Neural progenitor cell (in vitro differentiated cells): ENCODE measurements around the gene SPATA31D4. TPM values are rescaled to one million over a fixed set of nuclear protein-coding genes. Genes with fewer than 3 reads are reported as not detected.

Experiments used
- DNase-seq: peaks from one replicate; pipeline ENCODE4 v3.0.0-alpha.2; 2016; ENCODE audit warnings: low spot score
- H2AFZ ChIP-seq: fragments of 200-600 bp; sonication (generic); replicated peaks from 2 replicates; pipeline ENCODE4 v1.6.1; 2016; ENCODE audit warnings: antibody characterized with exemption
- H3F3A ChIP-seq: fragments of 200-600 bp; sonication (generic); 2 replicates; pipeline ENCODE4 v1.6.1; 2016; ENCODE audit warnings: antibody characterized with exemption, low read depth
- H3K27ac ChIP-seq: fragments of 200-600 bp; sonication (generic); 2 replicates; pipeline ENCODE4 v1.5.1; 2016; ENCODE audit warnings: mild to moderate bottlenecking
- H3K27me3 ChIP-seq: fragments of 200-600 bp; sonication (generic); 2 replicates; pipeline ENCODE4 v1.6.1; 2016; ENCODE audit warnings: mild to moderate bottlenecking, moderate library complexity
- H3K36me3 ChIP-seq: fragments of 200-600 bp; sonication (generic); 2 replicates; pipeline ENCODE4 v1.5.1; 2016
- H3K4me1 ChIP-seq: fragments of 200-600 bp; sonication (generic); 2 replicates; pipeline ENCODE4 v1.6.1; 2016; ENCODE audit warnings: mixed run types
- H3K4me2 ChIP-seq: fragments of 200-600 bp; sonication (generic); 2 replicates; pipeline ENCODE4 v1.6.1; 2016
- H3K4me3 ChIP-seq: fragments of 200-600 bp; sonication (generic); 2 replicates; pipeline ENCODE4 v1.5.1; 2016
- H3K79me2 ChIP-seq: fragments of 200-600 bp; sonication (generic); 2 replicates; pipeline ENCODE4 v1.6.1; 2016; ENCODE audit warnings: low read depth
- H3K9ac ChIP-seq: fragments of 200-600 bp; sonication (generic); 2 replicates; pipeline ENCODE4 v1.6.1; 2016
- H3K9me3 ChIP-seq: fragments of 200-600 bp; sonication (generic); 2 replicates; pipeline ENCODE4 v1.5.1; 2016; ENCODE audit warnings: low read depth
- H4K20me1 ChIP-seq: fragments of 200-600 bp; sonication (generic); 2 replicates; pipeline ENCODE4 v1.6.1; 2016; ENCODE audit warnings: low read depth
- H3K27ac Mint-ChIP-seq: 3 replicates; pipeline ENCODE4 v1.8.0; 2021; ENCODE audit warnings: mixed read lengths
- H3K27me3 Mint-ChIP-seq: 2 replicates; pipeline ENCODE4 v1.8.0; 2022; ENCODE audit warnings: low read depth, mild to moderate bottlenecking, inconsistent platforms, moderate library complexity, mixed read lengths; ENCODE audit not compliant: insufficient read depth
- H3K36me3 Mint-ChIP-seq: 3 replicates; pipeline ENCODE4 v1.8.0; 2021; ENCODE audit warnings: mixed read lengths
- H3K4me1 Mint-ChIP-seq: 3 replicates; pipeline ENCODE4 v1.8.0; 2021; ENCODE audit warnings: mixed read lengths
- H3K4me3 Mint-ChIP-seq: 3 replicates; pipeline ENCODE4 v1.8.0; 2021; ENCODE audit warnings: mild to moderate bottlenecking, moderate library complexity, mixed read lengths
- H3K9me3 Mint-ChIP-seq: 3 replicates; pipeline ENCODE4 v1.8.0; 2020; ENCODE audit warnings: mixed read lengths
- CTCF ChIP-seq: fragments of 200-600 bp; sonication (generic); IDR thresholded peaks from 2 replicates; pipeline ENCODE4 v1.5.1; 2017; ENCODE audit warnings: antibody characterized with exemption, mild to moderate bottlenecking
- EZH2 ChIP-seq: fragments of 200-600 bp; sonication (generic); IDR thresholded peaks from 2 replicates; pipeline ENCODE4 v1.6.1; 2017; ENCODE audit warnings: antibody characterized with exemption, mild to moderate bottlenecking, moderate library complexity
- EZH2phosphoT487 ChIP-seq: fragments of 200-600 bp; sonication (generic); IDR thresholded peaks from 2 replicates; pipeline ENCODE4 v1.6.1; 2017; ENCODE audit warnings: antibody characterized with exemption
- total RNA-seq: library from RNA; depleted of rRNA; stranded (reverse); fragments of >200 nt; gene quantifications from 2 replicates; pipeline ENCODE4 v1.2.3, GENCODE V29; 2015; ENCODE audit warnings: low replicate concordance

SPATA31D4 gene
- total RNA-seq, 1 donor from 2014 or later, result not detected

- no peak overlapping the region for H3K9ac ChIP-seq
- H3K4me1 Mint-ChIP-seq, result no peaks in the 10 kb centered on the region
These were observed 41.6 kb upstream of the SPATA31D4 start for GRCh38 chr9:81886665-81887064.

GRCh38 chr9:81890104-81890503 is 38.1 kb upstream of the SPATA31D4 start:
- TF ChIP-seq EZH2phosphoT487, result no peak
- TF ChIP-seq CTCF, result no peak
- no peak for TF ChIP-seq EZH2
- Histone ChIP-seq H3K27me3 (no peaks in the 10 kb centered on the region), H3K36me3 (no peaks in the 10 kb centered on the region), H3K9ac (no peak overlapping the region), H3K4me3 (no peak overlapping the region), H4K20me1 (no peaks in the 10 kb centered on the region), H3K79me2 (no peaks in the 10 kb centered on the region), H3K27ac (no peak overlapping the region), H3K4me1 (no peaks in the 10 kb centered on the region), H3K9me3 (no peaks in the 10 kb centered on the region), H2AFZ (no peak overlapping the region), H3F3A (no peaks in the 10 kb centered on the region), H3K4me2 (no peak overlapping the region)
- Mint-ChIP-seq H3K9me3 (peaks cover 2% of the 10 kb centered on the region), H3K27ac (no peak overlapping the region), H3K27me3 (peaks cover 5% of the 10 kb centered on the region), H3K36me3 (no peaks in the 10 kb centered on the region), H3K4me3 (no peak overlapping the region), H3K4me1 (no peaks in the 10 kb centered on the region)
- DNase-seq, result no peak

More at GRCh38 chr9:81886665-81887064, 41.6 kb upstream of the SPATA31D4 start:
- TF ChIP-seq EZH2 (no peak), EZH2phosphoT487 (no peak), CTCF (no peak)
- H3K4me1 ChIP-seq, result no peaks in the 10 kb centered on the region
- no peak for DNase-seq
- H3F3A ChIP-seq, result no peaks in the 10 kb centered on the region
- H3K9me3 ChIP-seq, result no peaks in the 10 kb centered on the region
- H3K4me2 ChIP-seq, result no peak overlapping the region
- H3K36me3 Mint-ChIP-seq, result no peaks in the 10 kb centered on the region
- H3K27ac ChIP-seq, result no peak overlapping the region
- H3K4me3 ChIP-seq, result no peak overlapping the region
- H4K20me1 ChIP-seq, result no peaks in the 10 kb centered on the region
- H2AFZ ChIP-seq, result no peak overlapping the region
- no peak overlapping the region for H3K27ac Mint-ChIP-seq
- no peaks in the 10 kb centered on the region for H3K27me3 ChIP-seq
- no peaks in the 10 kb centered on the region for H3K79me2 ChIP-seq
- no peaks in the 10 kb centered on the region for H3K36me3 ChIP-seq
- H3K27me3 Mint-ChIP-seq, result peaks cover 5% of the 10 kb centered on the region
- peaks cover 2% of the 10 kb centered on the region for H3K9me3 Mint-ChIP-seq
- H3K4me3 Mint-ChIP-seq, result no peak overlapping the region

GRCh38 chr9:81892440-81892839 is 35.8 kb upstream of the SPATA31D4 start:
- Histone ChIP-seq H3K27me3 (no peaks in the 10 kb centered on the region), H3K9me3 (no peaks in the 10 kb centered on the region), H3K79me2 (no peaks in the 10 kb centered on the region), H3K9ac (no peak overlapping the region), H3F3A (no peaks in the 10 kb centered on the region), H3K4me1 (no peaks in the 10 kb centered on the region), H3K36me3 (no peaks in the 10 kb centered on the region), H2AFZ (no peak overlapping the region), H3K27ac (no peak overlapping the region), H4K20me1 (no peaks in the 10 kb centered on the region), H3K4me2 (no peak overlapping the region), H3K4me3 (no peak overlapping the region)
- no peaks in the 10 kb centered on the region for H3K4me1 Mint-ChIP-seq
- DNase-seq, result no peak
- H3K9me3 Mint-ChIP-seq, result peaks cover 2% of the 10 kb centered on the region
- H3K27ac Mint-ChIP-seq, result peak overlapping the region; percentile 43
- H3K27me3 Mint-ChIP-seq, result peaks cover 7% of the 10 kb centered on the region
- TF ChIP-seq CTCF, result no peak
- no peak for TF ChIP-seq EZH2
- TF ChIP-seq EZH2phosphoT487, result no peak
- no peaks in the 10 kb centered on the region for H3K36me3 Mint-ChIP-seq
- no peak overlapping the region for H3K4me3 Mint-ChIP-seq
